ENCODE results near the gene FNIP2.

The FNIP2 gene

GRCh38 chr4:158768555-158769174 is at the start of gene FNIP2:
Gene FNIP2, plus strand, starts transcription at chr4:158769026. Its CDS starts 187 bp downstream, at chr4:158769213.
- H3K4me1 ChIP-seq (ENCODE audit: control insufficient read depth, insufficient read depth, low read length, unreplicated experiment), result peaks cover 18% of the 10 kb centered on the region
- peaks cover 42% of the 10 kb centered on the region for H3K79me2 ChIP-seq (ENCODE audit: control insufficient read depth, insufficient read depth, low read length, unreplicated experiment)
- no peaks in the 10 kb centered on the region for H3K36me3 ChIP-seq (ENCODE audit: insufficient read depth, low read length)
- no peaks in the 10 kb centered on the region for H3K27me3 ChIP-seq (ENCODE audit: insufficient read depth, low read length)
- peak within 1 kb of the TSS; percentile 98 for H3K4me3 ChIP-seq (ENCODE audit: low read depth, low read length)
- H3K27ac ChIP-seq (ENCODE audit: low read depth, low read length), result peak within 1 kb of the TSS; percentile 18; the same call in 1 of the 2 replicates
- H2AFZ ChIP-seq (ENCODE audit: low read length, unreplicated experiment), result peak within 1 kb of the TSS; percentile 100

GRCh38 chr4:158721680-158722079 is 47.1 kb upstream of the FNIP2 start:
- H3K27me3 ChIP-seq (ENCODE audit: insufficient read depth, low read length), result no peaks in the 10 kb centered on the region
- peaks cover 21% of the 10 kb centered on the region for H3K36me3 ChIP-seq (ENCODE audit: insufficient read depth, low read length)
- no peak overlapping the region for H3K27ac ChIP-seq (ENCODE audit: low read depth, low read length)
- peaks cover 23% of the 10 kb centered on the region for H3K79me2 ChIP-seq (ENCODE audit: control insufficient read depth, insufficient read depth, low read length, unreplicated experiment)
- H2AFZ ChIP-seq (ENCODE audit: low read length, unreplicated experiment), result no peak overlapping the region
- H3K4me1 ChIP-seq (ENCODE audit: control insufficient read depth, insufficient read depth, low read length, unreplicated experiment), result no peaks in the 10 kb centered on the region
- peak overlapping the region; percentile 80 for H3K4me3 ChIP-seq (ENCODE audit: low read depth, low read length)

- H3K4me1 ChIP-seq (ENCODE audit: control insufficient read depth, insufficient read depth, low read length, unreplicated experiment), result no peaks in the 10 kb centered on the region
- H3K4me3 ChIP-seq (ENCODE audit: low read depth, low read length), result peak overlapping the region; percentile 80
- no peaks in the 10 kb centered on the region for H3K27me3 ChIP-seq (ENCODE audit: insufficient read depth, low read length)
- H2AFZ ChIP-seq (ENCODE audit: low read length, unreplicated experiment), result peak overlapping the region; percentile 98
- peaks cover 17% of the 10 kb centered on the region for H3K36me3 ChIP-seq (ENCODE audit: insufficient read depth, low read length)
- H3K79me2 ChIP-seq (ENCODE audit: control insufficient read depth, insufficient read depth, low read length, unreplicated experiment), result peaks cover 23% of the 10 kb centered on the region
- peak overlapping the region; percentile 77 for H3K27ac ChIP-seq (ENCODE audit: low read depth, low read length)
Observed at GRCh38 chr4:158722291-158722916, 46.4 kb upstream of the FNIP2 start.

GRCh38 chr4:158722917-158723793 is 45.7 kb upstream of the FNIP2 start, which contains the start of gene PPID:
Gene PPID, minus strand, starts transcription at chr4:158723396. Its CDS starts 108 bp downstream, at chr4:158723288.
- Histone ChIP-seq H3K4me1 (ENCODE audit: control insufficient read depth, insufficient read depth, low read length, unreplicated experiment) (no peaks in the 10 kb centered on the region), H3K36me3 (ENCODE audit: insufficient read depth, low read length) (peaks cover 17% of the 10 kb centered on the region), H3K79me2 (ENCODE audit: control insufficient read depth, insufficient read depth, low read length, unreplicated experiment) (peaks cover 23% of the 10 kb centered on the region), H3K4me3 (ENCODE audit: low read depth, low read length) (peak within 1 kb of the TSS; percentile 80), H2AFZ (ENCODE audit: low read length, unreplicated experiment) (peak within 1 kb of the TSS; percentile 98), H3K27ac (ENCODE audit: low read depth, low read length) (peak within 1 kb of the TSS; percentile 77), H3K27me3 (ENCODE audit: insufficient read depth, low read length) (0 out of 2 replicates have a peak, but pooled peaks cover 1% of the 10 kb centered on the region)

GRCh38 chr4:158724637-158725036 is 44.2 kb upstream of the FNIP2 start:
- H3K27me3 ChIP-seq (ENCODE audit: insufficient read depth, low read length), result 0 out of 2 replicates have a peak, but pooled peaks cover 6% of the 10 kb centered on the region
- peaks cover under 1% of the 10 kb centered on the region for H3K4me1 ChIP-seq (ENCODE audit: control insufficient read depth, insufficient read depth, low read length, unreplicated experiment)

GRCh38 chr4:158726633-158727032 is 42.2 kb upstream of the FNIP2 start:
- H3K27me3 ChIP-seq (ENCODE audit: insufficient read depth, low read length), result 0 out of 2 replicates have a peak, but pooled peaks cover 6% of the 10 kb centered on the region
- H3K36me3 ChIP-seq (ENCODE audit: insufficient read depth, low read length), result no peaks in the 10 kb centered on the region
- no peak overlapping the region for H3K27ac ChIP-seq (ENCODE audit: low read depth, low read length)
- peaks cover 15% of the 10 kb centered on the region for H3K79me2 ChIP-seq (ENCODE audit: control insufficient read depth, insufficient read depth, low read length, unreplicated experiment)
- no peak overlapping the region for H2AFZ ChIP-seq (ENCODE audit: low read length, unreplicated experiment)
- peaks cover 3% of the 10 kb centered on the region for H3K4me1 ChIP-seq (ENCODE audit: control insufficient read depth, insufficient read depth, low read length, unreplicated experiment)
- no peak overlapping the region for H3K4me3 ChIP-seq (ENCODE audit: low read depth, low read length)

More at GRCh38 chr4:158724637-158725036, 44.2 kb upstream of the FNIP2 start:
- H3K79me2 ChIP-seq (ENCODE audit: control insufficient read depth, insufficient read depth, low read length, unreplicated experiment), result peaks cover 23% of the 10 kb centered on the region
- no peak overlapping the region for H3K4me3 ChIP-seq (ENCODE audit: low read depth, low read length)
- no peak overlapping the region for H3K27ac ChIP-seq (ENCODE audit: low read depth, low read length)
- H2AFZ ChIP-seq (ENCODE audit: low read length, unreplicated experiment), result no peak overlapping the region
- peaks cover 5% of the 10 kb centered on the region for H3K36me3 ChIP-seq (ENCODE audit: insufficient read depth, low read length)

- no peak overlapping the region for H3K27ac ChIP-seq (ENCODE audit: low read depth, low read length)
- H3K4me1 ChIP-seq (ENCODE audit: control insufficient read depth, insufficient read depth, low read length, unreplicated experiment), result peaks cover 3% of the 10 kb centered on the region
- no peak overlapping the region for H2AFZ ChIP-seq (ENCODE audit: low read length, unreplicated experiment)
- H3K4me3 ChIP-seq (ENCODE audit: low read depth, low read length), result no peak overlapping the region
- H3K79me2 ChIP-seq (ENCODE audit: control insufficient read depth, insufficient read depth, low read length, unreplicated experiment), result no peaks in the 10 kb centered on the region
- H3K27me3 ChIP-seq (ENCODE audit: insufficient read depth, low read length), result 0 out of 2 replicates have a peak, but pooled peaks cover 6% of the 10 kb centered on the region
- no peaks in the 10 kb centered on the region for H3K36me3 ChIP-seq (ENCODE audit: insufficient read depth, low read length)
Observed at GRCh38 chr4:158728236-158728635, 40.6 kb upstream of the FNIP2 start.

GRCh38 chr4:158729716-158730559 is 38.9 kb upstream of the FNIP2 start:
- Histone ChIP-seq H2AFZ (ENCODE audit: low read length, unreplicated experiment) (peak overlapping the region; percentile 36), H3K27me3 (ENCODE audit: insufficient read depth, low read length) (0 out of 2 replicates have a peak, but pooled peaks cover 6% of the 10 kb centered on the region), H3K4me1 (ENCODE audit: control insufficient read depth, insufficient read depth, low read length, unreplicated experiment) (peaks cover 3% of the 10 kb centered on the region), H3K36me3 (ENCODE audit: insufficient read depth, low read length) (no peaks in the 10 kb centered on the region), H3K27ac (ENCODE audit: low read depth, low read length) (no peak overlapping the region), H3K79me2 (ENCODE audit: control insufficient read depth, insufficient read depth, low read length, unreplicated experiment) (no peaks in the 10 kb centered on the region), H3K4me3 (ENCODE audit: low read depth, low read length) (no peak overlapping the region)

GRCh38 chr4:158738866-158739265 is 30.0 kb upstream of the FNIP2 start:
- H3K27ac ChIP-seq (ENCODE audit: low read depth, low read length), result no peak overlapping the region
- H3K79me2 ChIP-seq (ENCODE audit: control insufficient read depth, insufficient read depth, low read length, unreplicated experiment), result no peaks in the 10 kb centered on the region
- no peaks in the 10 kb centered on the region for H3K36me3 ChIP-seq (ENCODE audit: insufficient read depth, low read length)
- no peak overlapping the region for H3K4me3 ChIP-seq (ENCODE audit: low read depth, low read length)
- no peaks in the 10 kb centered on the region for H3K4me1 ChIP-seq (ENCODE audit: control insufficient read depth, insufficient read depth, low read length, unreplicated experiment)
- H3K27me3 ChIP-seq (ENCODE audit: insufficient read depth, low read length), result no peaks in the 10 kb centered on the region
- H2AFZ ChIP-seq (ENCODE audit: low read length, unreplicated experiment), result no peak overlapping the region

GRCh38 chr4:158739600-158739999 is 29.2 kb upstream of the FNIP2 start:
- Histone ChIP-seq H3K36me3 (ENCODE audit: insufficient read depth, low read length) (no peaks in the 10 kb centered on the region), H3K27me3 (ENCODE audit: insufficient read depth, low read length) (no peaks in the 10 kb centered on the region), H3K4me1 (ENCODE audit: control insufficient read depth, insufficient read depth, low read length, unreplicated experiment) (no peaks in the 10 kb centered on the region), H3K27ac (ENCODE audit: low read depth, low read length) (no peak overlapping the region), H3K4me3 (ENCODE audit: low read depth, low read length) (no peak overlapping the region), H3K79me2 (ENCODE audit: control insufficient read depth, insufficient read depth, low read length, unreplicated experiment) (no peaks in the 10 kb centered on the region), H2AFZ (ENCODE audit: low read length, unreplicated experiment) (no peak overlapping the region)
